Measurements from ENCODE around the gene MXI1.
"Not testable (repeated sequence)": the region's sequence is repeated elsewhere in the genome, so short reads cannot be mapped to it uniquely, and the experiment has no call there.

The MXI1 gene

GRCh38 chr10:110237894-110238480 is 30.6 kb downstream of the MXI1 start:
- no peak for DNase-seq (ENCODE audit: low read depth in 1 of 2, low spot score in 1 of 2)

- no peak for DNase-seq (ENCODE audit: low read depth in 1 of 2, low spot score in 1 of 2)
Observed at GRCh38 chr10:110239892-110240291, 32.5 kb downstream of the MXI1 start.

GRCh38 chr10:110241407-110241806 is 34.0 kb downstream of the MXI1 start:
- DNase-seq (ENCODE audit: low read depth in 1 of 2, low spot score in 1 of 2) = no peak

GRCh38 chr10:110241841-110242240 is 34.4 kb downstream of the MXI1 start:
- DNase-seq (ENCODE audit: low read depth in 1 of 2, low spot score in 1 of 2) = no peak

- DNase-seq (ENCODE audit: low read depth in 1 of 2, low spot score in 1 of 2) = no peak
Observed at GRCh38 chr10:110242511-110242910, 35.1 kb downstream of the MXI1 start.

GRCh38 chr10:110244550-110244949 is 37.1 kb downstream of the MXI1 start:
- DNase-seq (ENCODE audit: low read depth in 1 of 2, low spot score in 1 of 2) = no peak

- not testable (repeated sequence) for DNase-seq (ENCODE audit: low read depth in 1 of 2, low spot score in 1 of 2)
Observed at GRCh38 chr10:110247833-110248232, 40.4 kb downstream of the MXI1 start.

GRCh38 chr10:110249489-110249888 is 42.1 kb downstream of the MXI1 start:
- not testable (repeated sequence) for DNase-seq (ENCODE audit: low read depth in 1 of 2, low spot score in 1 of 2)

GRCh38 chr10:110251392-110251791 is 44.0 kb downstream of the MXI1 start:
- DNase-seq (ENCODE audit: low read depth in 1 of 2, low spot score in 1 of 2) = not testable (repeated sequence)

- no peak for DNase-seq (ENCODE audit: low read depth in 1 of 2, low spot score in 1 of 2)
Observed at GRCh38 chr10:110252151-110252550, 44.7 kb downstream of the MXI1 start.

- DNase-seq (ENCODE audit: low read depth in 1 of 2, low spot score in 1 of 2) = no peak
Observed at GRCh38 chr10:110254467-110254866, 47.1 kb downstream of the MXI1 start.

GRCh38 chr10:110258542-110258941 is 51.1 kb downstream of the MXI1 start:
- DNase-seq (ENCODE audit: low read depth in 1 of 2, low spot score in 1 of 2) = no peak

GRCh38 chr10:110259317-110259716 is 51.9 kb downstream of the MXI1 start:
- DNase-seq (ENCODE audit: low read depth in 1 of 2, low spot score in 1 of 2) = no peak

- no peak for DNase-seq (ENCODE audit: low read depth in 1 of 2, low spot score in 1 of 2)
Observed at GRCh38 chr10:110260746-110261477, 53.5 kb downstream of the MXI1 start.

GRCh38 chr10:110263164-110263563 is 55.8 kb downstream of the MXI1 start:
- no peak for DNase-seq (ENCODE audit: low read depth in 1 of 2, low spot score in 1 of 2)

GRCh38 chr10:110265573-110266193 is 58.3 kb downstream of the MXI1 start:
- DNase-seq (ENCODE audit: low read depth in 1 of 2, low spot score in 1 of 2) = no peak

- DNase-seq (ENCODE audit: low read depth in 1 of 2, low spot score in 1 of 2) = no peak
Observed at GRCh38 chr10:110267276-110267675, 59.9 kb downstream of the MXI1 start.

- no peak for DNase-seq (ENCODE audit: low read depth in 1 of 2, low spot score in 1 of 2)
Observed at GRCh38 chr10:110268442-110268841, 61.0 kb downstream of the MXI1 start.

- DNase-seq (ENCODE audit: low read depth in 1 of 2, low spot score in 1 of 2) = no peak
Observed at GRCh38 chr10:110268971-110269370, 61.6 kb downstream of the MXI1 start.

- no peak for DNase-seq (ENCODE audit: low read depth in 1 of 2, low spot score in 1 of 2)
Observed at GRCh38 chr10:110269374-110270318, 62.2 kb downstream of the MXI1 start.

- DNase-seq (ENCODE audit: low read depth in 1 of 2, low spot score in 1 of 2) = not testable (repeated sequence)
Observed at GRCh38 chr10:110272995-110273394, 65.6 kb downstream of the MXI1 start.
